IMR-90 (cell line): ENCODE data around the gene ORAI3. TPM values are rescaled to one million over a fixed set of nuclear protein-coding genes. Genes with fewer than 3 reads are reported as not detected.

ENCODE experiments used
- ATAC-seq: fragments of 200-7000 bp; cut with Tn5 transposase; 2 replicates; pipeline ENCODE4 v1.9.1; 2020; ENCODE audit warnings: low read depth, mild to moderate bottlenecking, moderate library complexity
- BruUV-seq: library from RNA; stranded (reverse); fragments of 400-500 nt; replicated peaks from 2 replicates; lab custom pipeline; 2021; lab: Mats Ljungman, UMichigan
- CTCF ChIA-PET: fragments of 300-600 bp; formaldehyde crosslinking; extraction: SDS; loops from one replicate; lab custom pipeline; 2021; ENCODE audit warnings: antibody characterized with exemption; lab: Yijun Ruan, JAX
- POLR2A ChIA-PET: fragments of 300-600 bp; sonication (Branson Sonifier 250); formaldehyde crosslinking; loops from one replicate; lab custom pipeline; 2022; ENCODE audit warnings: antibody characterized with exemption; ENCODE audit not compliant: unreplicated experiment; lab: Charles Lee
- DNase-seq: peaks from one replicate; pipeline ENCODE4 v3.0.0; 2013
- H2AFZ ChIP-seq: replicated peaks from 2 replicates; pipeline ENCODE3; 2013; ENCODE audit warnings: low read length, mild to moderate bottlenecking; ENCODE audit not compliant: poor library complexity
- H2AK5ac ChIP-seq: 2 replicates; pipeline ENCODE4 v1.6.1; 2013; ENCODE audit warnings: low read depth, low read length, inconsistent platforms
- H2AK9ac ChIP-seq: replicated peaks from 2 replicates; pipeline ENCODE3; 2013; ENCODE audit warnings: mild to moderate bottlenecking, low read depth, low read length, moderate library complexity; ENCODE audit not compliant: poor library complexity
- H2BK120ac ChIP-seq: 2 replicates; pipeline ENCODE4 v1.6.1; 2013; ENCODE audit warnings: low read depth, low read length, inconsistent platforms
- H2BK15ac ChIP-seq: 3 replicates; pipeline ENCODE4 v1.6.1; 2013; ENCODE audit warnings: low read depth, low read length, inconsistent platforms
- H2BK20ac ChIP-seq: 2 replicates; pipeline ENCODE4 v1.6.1; 2013; ENCODE audit warnings: low read depth, mild to moderate bottlenecking, inconsistent platforms, low read length, moderate library complexity
- H2BK5ac ChIP-seq: 2 replicates; pipeline ENCODE4 v1.6.1; 2013; ENCODE audit warnings: mild to moderate bottlenecking, low read depth, low read length, inconsistent platforms; ENCODE audit not compliant: poor library complexity, severe bottlenecking
- H3K14ac ChIP-seq: replicated peaks from 2 replicates; pipeline ENCODE4 v1.6.1; 2013; ENCODE audit warnings: low read depth, low read length, inconsistent platforms
- H3K18ac ChIP-seq: 2 replicates; pipeline ENCODE4 v1.6.1; 2013; ENCODE audit warnings: low read depth, low read length, control low read depth
- H3K23ac ChIP-seq: 2 replicates; pipeline ENCODE4 v1.6.1; 2013; ENCODE audit warnings: low read depth, low read length, inconsistent platforms
- H3K27ac ChIP-seq: 2 replicates; pipeline ENCODE4 v1.5.1; 2013; ENCODE audit warnings: mild to moderate bottlenecking, control low read depth, low read length; ENCODE audit not compliant: insufficient read depth
- H3K27me3 ChIP-seq: 2 replicates; pipeline ENCODE4 v1.6.1; 2013; ENCODE audit warnings: low read length; ENCODE audit not compliant: control insufficient read depth, insufficient read depth
- H3K36me3 ChIP-seq: 2 replicates; pipeline ENCODE4 v1.6.1; 2013; ENCODE audit warnings: low read length, mixed read lengths; ENCODE audit not compliant: control insufficient read depth, insufficient read depth
- H3K4ac ChIP-seq: 2 replicates; pipeline ENCODE4 v1.6.1; 2013; ENCODE audit warnings: low read depth, low read length, inconsistent platforms
- H3K4me1 ChIP-seq: 2 replicates; pipeline ENCODE4 v1.6.1; 2013; ENCODE audit warnings: low read length, mixed read lengths; ENCODE audit not compliant: control insufficient read depth, insufficient read depth
- H3K4me2 ChIP-seq: 2 replicates; pipeline ENCODE4 v1.6.1; 2013; ENCODE audit warnings: low read depth, mild to moderate bottlenecking, control low read depth, low read length, moderate library complexity
- H3K4me3 ChIP-seq: 2 replicates; pipeline ENCODE4 v1.5.1; 2013; ENCODE audit warnings: low read depth, mild to moderate bottlenecking, control low read depth, low read length, moderate library complexity; ENCODE audit not compliant: insufficient read depth
- H3K56ac ChIP-seq: 2 replicates; pipeline ENCODE4 v1.6.1; 2013; ENCODE audit warnings: low read length, inconsistent platforms; ENCODE audit not compliant: insufficient read depth; ENCODE audit errors: extremely low read depth
- H3K79me1 ChIP-seq, 2 experiments: 2 replicates each; pipeline ENCODE4 v1.6.1; 2013; ENCODE audit warnings: low read length in 2 of 2, inconsistent platforms in 1 of 2, low read depth in 1 of 2
- H3K9ac ChIP-seq: 2 replicates; pipeline ENCODE4 v1.6.1; 2013; ENCODE audit warnings: low read depth, low read length, control low read depth
- H3K9me1 ChIP-seq: 2 replicates; pipeline ENCODE4 v1.6.1; 2013; ENCODE audit warnings: low read length, inconsistent platforms; ENCODE audit not compliant: insufficient read depth
- H3K9me3 ChIP-seq: 2 replicates; pipeline ENCODE4 v1.6.1; 2013; ENCODE audit warnings: low read length; ENCODE audit not compliant: control insufficient read depth, insufficient read depth
- H4K20me1 ChIP-seq: 2 replicates; pipeline ENCODE4 v1.6.1; 2013; ENCODE audit warnings: low read length, inconsistent platforms; ENCODE audit not compliant: insufficient read depth
- H4K5ac ChIP-seq: 2 replicates; pipeline ENCODE4 v1.6.1; 2013; ENCODE audit warnings: mild to moderate bottlenecking, low read depth, low read length, control low read depth
- H4K8ac ChIP-seq, 2 experiments: 2 replicates each; pipeline ENCODE4 v1.6.1; 2013; ENCODE audit warnings: low read depth in 2 of 2, low read length in 2 of 2, control low read depth in 1 of 2, inconsistent platforms in 1 of 2
- H4K91ac ChIP-seq: 2 replicates; pipeline ENCODE4 v1.6.1; 2013; ENCODE audit warnings: low read depth, low read length, inconsistent platforms; ENCODE audit not compliant: insufficient read depth
- BHLHE40 ChIP-seq: fragments of 150-350 bp; IDR thresholded peaks from 2 replicates; pipeline ENCODE4 v1.6.1; 2016; ENCODE audit warnings: mild to moderate bottlenecking, low read depth, low read length
- CEBPB ChIP-seq: IDR thresholded peaks from 2 replicates; pipeline ENCODE4 v1.6.1; 2012; ENCODE audit warnings: low read depth, low read length, improper control_type of control experiment
- CHD1 ChIP-seq: IDR thresholded peaks from 2 replicates; pipeline ENCODE4 v1.6.1; 2012; ENCODE audit warnings: low read depth, low read length, improper control_type of control experiment
- FOS ChIP-seq: fragments of 150-350 bp; IDR thresholded peaks from 2 replicates; pipeline ENCODE4 v1.6.1; 2016; ENCODE audit warnings: low read depth, low read length
- MAFK ChIP-seq: IDR thresholded peaks from 2 replicates; pipeline ENCODE4 v1.6.1; 2012; ENCODE audit warnings: low read depth, low read length, improper control_type of control experiment
- MAZ ChIP-seq: IDR thresholded peaks from 2 replicates; pipeline ENCODE4 v1.6.1; 2012; ENCODE audit warnings: low read depth, mild to moderate bottlenecking, low read length, improper control_type of control experiment, moderate library complexity, borderline replicate concordance
- MXI1 ChIP-seq: IDR thresholded peaks from 2 replicates; pipeline ENCODE4 v1.6.1; 2012; ENCODE audit warnings: low read depth, mild to moderate bottlenecking, low read length, moderate library complexity, borderline replicate concordance
- NFE2L2 ChIP-seq: fragments of 150-350 bp; IDR thresholded peaks from 2 replicates; pipeline ENCODE4 v1.6.1; 2016; ENCODE audit warnings: low read depth, mild to moderate bottlenecking, low read length
- POLR2A ChIP-seq: IDR thresholded peaks from 2 replicates; pipeline ENCODE4 v1.6.1; 2012; ENCODE audit warnings: mild to moderate bottlenecking, low read depth, low read length
- RAD21 ChIP-seq: IDR thresholded peaks from 2 replicates; pipeline ENCODE4 v1.6.1; 2012; ENCODE audit warnings: low read length, improper control_type of control experiment
- RCOR1 ChIP-seq: IDR thresholded peaks from 2 replicates; pipeline ENCODE4 v1.6.1; 2012; ENCODE audit warnings: mild to moderate bottlenecking, low read length, improper control_type of control experiment; ENCODE audit not compliant: insufficient replicate concordance
- RFX5 ChIP-seq: IDR thresholded peaks from 2 replicates; pipeline ENCODE4 v1.8.0; 2012; ENCODE audit warnings: low read depth, mild to moderate bottlenecking, low read length, moderate library complexity
- SMC3 ChIP-seq: fragments of 150-350 bp; IDR thresholded peaks from 2 replicates; pipeline ENCODE4 v1.6.1; 2016; ENCODE audit warnings: low read depth, mild to moderate bottlenecking, antibody characterized with exemption, low read length, moderate library complexity
- WGBS, 2 experiments: methylation state at CpG; one replicate each; pipeline versions ENCODE4 v1.1.5 to v1.1.7; 2013; ENCODE audit warnings: missing lambda C conversion rate in 2 of 2; ENCODE audit not compliant: insufficient read length in 1 of 2; ENCODE audit errors: extremely low coverage in 2 of 2; 5-methylcytosine and 5-hydroxymethylcytosine counted together
- dilution Hi-C: fragments of 300-500 bp; cut with HindIII; formaldehyde crosslinking; loops from one replicate; pipeline ENCODE4 v1.14.3; 2018; ENCODE audit warnings: low sequenced_read_pairs; ENCODE audit not compliant: unreplicated experiment
- in situ Hi-C: fragments of 300-500 bp; cut with MboI; formaldehyde crosslinking; loops from 3 replicates; pipeline ENCODE4 v1.14.3; 2019; ENCODE audit warnings: low sequenced_read_pairs, inconsistent platforms, mixed read lengths
- intact Hi-C: fragments of 100-400 bp; cut with micrococcal nuclease; formaldehyde crosslinking; loops from 2 replicates; pipeline ENCODE4 v1.10.0; 2022
- polyA plus RNA-seq, 3 experiments: library from polyadenylated mRNA; depleted of rRNA; stranded (reverse); fragments of >200 nt; gene quantifications; 2 replicates each; pipeline ENCODE4 v1.2.3, GENCODE V29; 2012; ENCODE audit warnings: low replicate concordance in 1 of 3
- total RNA-seq: library from RNA; depleted of rRNA; stranded (reverse); fragments of >200 nt; gene quantifications from 2 replicates; pipeline ENCODE4 v1.2.3, GENCODE V29; 2012
- TF ChIP-seq, protein P1 (sequence below): fragments of 150-350 bp; IDR thresholded peaks from 2 replicates; pipeline ENCODE4 v1.6.1; 2017; ENCODE audit warnings: mild to moderate bottlenecking, antibody characterized with exemption, low read length, low read depth
- TF ChIP-seq, protein P2 (sequence below): fragments of 150-350 bp; IDR thresholded peaks from 2 replicates; pipeline ENCODE4 v1.6.1; 2016; ENCODE audit warnings: low read depth, mild to moderate bottlenecking, low read length, moderate library complexity, borderline replicate concordance
- TF ChIP-seq, protein P3 (sequence below): conservative IDR thresholded peaks from 2 replicates; pipeline ENCODE4 v1.5.1; 2012; ENCODE audit warnings: mild to moderate bottlenecking, low read depth, low read length, improper control_type of control experiment

ORAI3 gene
- total and polyA plus RNA-seq, 2 of the 4 experiments (the other 2 are of a cell fraction): 6.8 to 16.9 TPM

DNA sequence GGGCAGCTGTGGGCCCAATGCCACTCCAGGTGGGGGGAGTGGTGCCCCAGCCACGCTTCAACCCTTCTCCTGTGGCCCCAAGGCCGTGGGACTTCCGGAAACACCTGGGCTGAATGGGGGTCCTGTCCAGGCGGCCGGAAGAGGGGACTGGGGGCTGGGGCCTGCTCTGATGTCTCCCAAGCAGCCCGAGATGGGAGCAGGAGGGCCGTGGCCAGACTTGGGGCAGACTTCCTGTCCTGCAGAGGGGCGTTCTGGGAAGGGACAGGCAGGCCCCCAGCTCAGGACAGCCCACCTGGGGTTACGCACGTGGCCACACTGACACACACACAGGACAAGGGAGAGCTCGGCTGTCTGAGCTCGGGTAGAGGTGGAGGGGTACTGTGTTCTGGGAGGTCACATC, 41.2 kb downstream of the ORAI3 start:
- Histone ChIP-seq H3K14ac (no peak overlapping the region), H3K23ac (no peak overlapping the region), H3K4ac (no peak overlapping the region), H4K20me1 (no peaks in the 10 kb centered on the region), H4K91ac (no peak overlapping the region), H2AK9ac (peak overlapping the region; percentile 37), H3K18ac (no peak overlapping the region), H3K36me3 (peaks cover 5% of the 10 kb centered on the region; the same call in 1 of the 2 replicates), H2AFZ (no peak overlapping the region), H2BK15ac (no peak overlapping the region), H3K56ac (no peak overlapping the region), H3K4me3 (no peak overlapping the region), H3K4me2 (no peak overlapping the region), H3K9me3 (no peaks in the 10 kb centered on the region), H4K5ac (no peak overlapping the region), H3K79me1 (peaks cover 0 to 14% of the 10 kb centered on the region in 2 experiments; a peak in 2 of 4 replicates), H2BK20ac (no peak overlapping the region), H2AK5ac (no peak overlapping the region), H3K4me1 (peaks cover 8% of the 10 kb centered on the region), H4K8ac (no peak overlapping the region), H2BK5ac (no peak overlapping the region), H2BK120ac (no peak overlapping the region), H3K9me1 (no peaks in the 10 kb centered on the region; the same call in none of the 2 replicates), H3K27me3 (no peaks in the 10 kb centered on the region), H3K27ac (no peak overlapping the region), H3K9ac (no peak overlapping the region)
- BruUV-seq: no TSS peak
- intact Hi-C loops (no loop called here), in situ Hi-C loops (loop anchor here (10.0 to 25.0 kb wide), 2 partner anchors 455 to 722 kb away; partner anchors contain the start of gene ZNF843), dilution Hi-C loops (no loop called here)
- ChIA-PET CTCF (no interaction called here), POLR2A (no interaction called here)
- WGBS, 2 experiments: 77% methylated on average over 7 of the region's 12 CpGs; no CpG with 5 or more reads in 1 of the 2 experiments
- ATAC-seq (no peak), DNase-seq (no peak)
- TF ChIP-seq NFE2L2 (no peak), MAZ (no peak), MAFK (no peak), CEBPB (no peak), MXI1 (no peak), RAD21 (no peak), CHD1 (no peak), SMC3 (no peak), POLR2A (no peak), RFX5 (no peak), RCOR1 (no peak), BHLHE40 (no peak), FOS (no peak)
- TF ChIP-seq, protein P1, sequence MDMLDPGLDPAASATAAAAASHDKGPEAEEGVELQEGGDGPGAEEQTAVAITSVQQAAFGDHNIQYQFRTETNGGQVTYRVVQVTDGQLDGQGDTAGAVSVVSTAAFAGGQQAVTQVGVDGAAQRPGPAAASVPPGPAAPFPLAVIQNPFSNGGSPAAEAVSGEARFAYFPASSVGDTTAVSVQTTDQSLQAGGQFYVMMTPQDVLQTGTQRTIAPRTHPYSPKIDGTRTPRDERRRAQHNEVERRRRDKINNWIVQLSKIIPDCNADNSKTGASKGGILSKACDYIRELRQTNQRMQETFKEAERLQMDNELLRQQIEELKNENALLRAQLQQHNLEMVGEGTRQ: no peak
- TF ChIP-seq, protein P2, sequence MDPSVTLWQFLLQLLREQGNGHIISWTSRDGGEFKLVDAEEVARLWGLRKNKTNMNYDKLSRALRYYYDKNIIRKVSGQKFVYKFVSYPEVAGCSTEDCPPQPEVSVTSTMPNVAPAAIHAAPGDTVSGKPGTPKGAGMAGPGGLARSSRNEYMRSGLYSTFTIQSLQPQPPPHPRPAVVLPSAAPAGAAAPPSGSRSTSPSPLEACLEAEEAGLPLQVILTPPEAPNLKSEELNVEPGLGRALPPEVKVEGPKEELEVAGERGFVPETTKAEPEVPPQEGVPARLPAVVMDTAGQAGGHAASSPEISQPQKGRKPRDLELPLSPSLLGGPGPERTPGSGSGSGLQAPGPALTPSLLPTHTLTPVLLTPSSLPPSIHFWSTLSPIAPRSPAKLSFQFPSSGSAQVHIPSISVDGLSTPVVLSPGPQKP: no peak
- TF ChIP-seq, protein P3, sequence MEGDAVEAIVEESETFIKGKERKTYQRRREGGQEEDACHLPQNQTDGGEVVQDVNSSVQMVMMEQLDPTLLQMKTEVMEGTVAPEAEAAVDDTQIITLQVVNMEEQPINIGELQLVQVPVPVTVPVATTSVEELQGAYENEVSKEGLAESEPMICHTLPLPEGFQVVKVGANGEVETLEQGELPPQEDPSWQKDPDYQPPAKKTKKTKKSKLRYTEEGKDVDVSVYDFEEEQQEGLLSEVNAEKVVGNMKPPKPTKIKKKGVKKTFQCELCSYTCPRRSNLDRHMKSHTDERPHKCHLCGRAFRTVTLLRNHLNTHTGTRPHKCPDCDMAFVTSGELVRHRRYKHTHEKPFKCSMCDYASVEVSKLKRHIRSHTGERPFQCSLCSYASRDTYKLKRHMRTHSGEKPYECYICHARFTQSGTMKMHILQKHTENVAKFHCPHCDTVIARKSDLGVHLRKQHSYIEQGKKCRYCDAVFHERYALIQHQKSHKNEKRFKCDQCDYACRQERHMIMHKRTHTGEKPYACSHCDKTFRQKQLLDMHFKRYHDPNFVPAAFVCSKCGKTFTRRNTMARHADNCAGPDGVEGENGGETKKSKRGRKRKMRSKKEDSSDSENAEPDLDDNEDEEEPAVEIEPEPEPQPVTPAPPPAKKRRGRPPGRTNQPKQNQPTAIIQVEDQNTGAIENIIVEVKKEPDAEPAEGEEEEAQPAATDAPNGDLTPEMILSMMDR: no peak
